Measurements from ENCODE around the gene ABHD2. TPM values are rescaled to one million over a fixed set of nuclear protein-coding genes. Genes with fewer than 3 reads are reported as not detected.
"Not testable (repeated sequence)": the region's sequence is repeated elsewhere in the genome, so short reads cannot be mapped to it uniquely, and the experiment has no call there.

The ABHD2 gene
- total RNA-seq, 1 donor from 2014 or later = 51.7 TPM

GRCh38 chr15:89099968-89100367 is 11.7 kb downstream of the ABHD2 start:
- DNase-seq = no peak

DNA sequence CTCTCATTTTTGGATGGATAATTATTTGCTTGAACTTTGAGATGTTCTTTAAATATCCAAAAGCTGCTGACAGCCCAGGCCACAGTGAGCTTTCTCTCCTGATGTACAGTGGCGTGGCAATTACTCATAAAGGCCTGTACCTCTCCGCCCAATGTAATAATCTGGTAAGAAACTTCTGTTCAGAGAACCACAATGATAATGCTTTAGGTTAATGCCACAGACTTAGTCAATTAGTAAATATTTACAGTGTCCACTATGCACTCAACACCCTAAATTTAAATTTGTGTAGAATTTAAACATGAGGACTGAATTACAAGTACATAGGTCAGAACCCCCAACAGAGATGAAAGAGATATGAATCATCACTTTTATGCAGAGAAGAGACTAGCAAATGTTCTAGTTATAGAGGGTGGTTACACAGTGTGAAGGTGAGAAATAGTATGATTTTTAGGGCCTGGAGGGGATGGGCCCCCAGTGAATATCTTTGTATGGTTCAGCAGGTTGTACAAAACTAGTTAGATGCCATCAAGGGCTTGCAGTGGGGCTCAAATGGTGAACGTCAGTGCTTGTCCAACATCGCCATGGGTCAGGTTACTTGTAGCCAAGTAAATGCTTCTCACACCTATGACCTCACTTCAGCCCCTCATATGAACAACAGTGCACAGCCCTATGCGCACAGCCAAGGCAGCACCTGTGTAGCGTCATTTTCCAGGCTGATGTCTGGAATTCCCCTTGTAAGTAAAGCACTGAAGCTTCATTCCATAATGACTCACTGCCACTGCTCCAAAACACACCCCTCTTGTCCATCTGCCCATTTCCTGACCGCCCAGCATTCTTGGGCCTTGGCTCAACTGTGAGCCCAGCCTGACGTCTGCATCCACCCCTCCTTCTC is 13.3 kb downstream of the ABHD2 start:
- DNase-seq = peak; percentile 95

GRCh38 chr15:89103481-89104171 is 15.4 kb downstream of the ABHD2 start:
- no peak for DNase-seq

DNA sequence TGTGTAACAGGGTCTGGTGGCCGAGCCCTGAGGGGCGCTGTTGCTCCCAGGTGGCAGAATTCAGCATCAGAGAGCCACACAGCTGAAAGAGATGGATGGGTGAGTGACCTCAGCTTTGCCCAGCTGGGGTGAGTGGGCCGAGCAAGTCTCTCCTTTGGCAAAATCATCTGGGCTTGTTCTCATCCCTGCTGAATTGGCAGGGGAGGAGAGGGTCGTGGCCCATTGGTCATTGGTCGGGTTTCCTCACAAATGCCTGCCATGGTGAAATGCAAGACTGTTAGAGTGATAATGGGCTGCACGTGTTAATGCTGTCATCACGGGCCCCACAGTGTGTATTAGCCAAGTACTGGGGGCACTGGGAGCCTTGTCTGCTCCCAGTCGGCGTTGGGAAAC is 15.9 kb downstream of the ABHD2 start:
- DNase-seq = no peak

GRCh38 chr15:89105147-89105546 is 16.9 kb downstream of the ABHD2 start:
- peak; percentile 80 for DNase-seq

DNA sequence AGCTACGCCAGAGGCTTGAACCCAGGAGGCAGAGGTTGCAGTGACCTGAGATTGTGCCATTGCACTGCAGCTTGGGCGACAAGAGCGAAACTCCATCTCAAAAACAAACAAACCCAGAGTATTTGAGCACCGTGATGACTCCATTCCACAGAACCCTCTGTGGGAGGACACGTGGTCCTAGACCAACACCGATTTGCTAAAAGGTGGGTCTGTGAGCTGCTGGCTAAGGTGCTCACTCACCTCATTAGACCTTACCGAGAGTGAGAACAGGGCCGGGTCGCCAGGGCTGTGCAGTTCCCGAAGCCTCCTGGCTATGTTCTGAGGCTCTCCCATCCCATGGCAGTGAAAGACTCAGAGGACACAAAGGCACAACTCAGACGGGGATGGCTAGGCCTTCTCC is 17.9 kb downstream of the ABHD2 start:
- no peak for DNase-seq

GRCh38 chr15:89107984-89108383 is 19.7 kb downstream of the ABHD2 start:
- no peak for DNase-seq

- DNase-seq = no peak
These were observed 20.6 kb downstream of the ABHD2 start for GRCh38 chr15:89108835-89109234.

GRCh38 chr15:89109238-89109637 is 21.0 kb downstream of the ABHD2 start:
- no peak for DNase-seq

DNA sequence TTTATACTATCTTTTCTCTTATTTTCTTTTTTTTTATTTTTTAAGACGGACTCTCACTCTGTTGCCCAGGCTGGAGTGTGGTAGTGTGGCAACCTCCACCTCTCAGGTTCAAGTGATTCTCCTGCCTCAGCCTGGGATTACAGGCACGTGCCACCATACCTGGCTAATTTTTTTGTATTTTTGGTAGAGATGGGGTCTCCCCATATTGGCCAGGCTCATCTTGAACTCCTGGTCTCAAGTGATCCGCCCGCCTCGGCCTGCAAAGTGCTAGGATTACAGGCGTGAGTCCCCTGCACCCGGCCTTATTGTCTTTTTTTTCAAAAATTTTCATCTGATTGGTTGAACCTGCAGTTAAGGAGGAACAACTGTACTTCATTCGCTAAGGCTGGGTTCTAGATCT is 21.8 kb downstream of the ABHD2 start:
- no peak for DNase-seq

GRCh38 chr15:89111352-89111751 is 23.1 kb downstream of the ABHD2 start:
- DNase-seq = no peak

GRCh38 chr15:89111961-89112340 is 23.7 kb downstream of the ABHD2 start:
- DNase-seq = no peak

DNA sequence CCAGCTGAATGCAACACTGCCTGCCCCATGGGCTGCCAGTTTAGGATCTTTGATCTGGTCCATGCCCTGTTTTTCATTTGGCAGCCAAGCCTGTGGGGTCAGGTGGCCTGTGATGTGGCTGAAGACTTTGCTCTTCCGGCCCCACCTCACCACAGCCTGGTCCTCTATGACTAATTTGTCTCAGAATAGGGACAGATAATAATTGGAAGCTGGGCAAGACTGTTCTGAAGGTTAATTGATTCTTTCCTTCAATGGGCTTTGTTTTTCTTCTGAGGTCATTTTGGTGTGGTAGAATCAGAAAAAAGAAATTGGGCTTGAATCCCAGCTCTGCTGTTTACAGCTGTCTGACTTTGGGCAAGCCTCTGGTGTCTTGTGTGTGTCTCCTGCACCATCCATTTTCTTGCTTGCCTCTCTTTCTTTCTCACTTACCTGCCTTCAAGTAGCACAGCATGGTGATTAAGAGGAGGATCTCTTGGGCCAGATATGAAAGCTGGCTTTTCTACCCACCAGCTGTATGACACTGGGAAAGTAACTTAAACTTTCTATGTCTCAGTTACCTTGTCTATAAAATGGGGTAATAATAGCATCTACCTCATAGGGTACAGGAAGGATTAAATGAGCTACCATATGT is 24.2 kb downstream of the ABHD2 start:
- peak; percentile 71 for DNase-seq

DNA sequence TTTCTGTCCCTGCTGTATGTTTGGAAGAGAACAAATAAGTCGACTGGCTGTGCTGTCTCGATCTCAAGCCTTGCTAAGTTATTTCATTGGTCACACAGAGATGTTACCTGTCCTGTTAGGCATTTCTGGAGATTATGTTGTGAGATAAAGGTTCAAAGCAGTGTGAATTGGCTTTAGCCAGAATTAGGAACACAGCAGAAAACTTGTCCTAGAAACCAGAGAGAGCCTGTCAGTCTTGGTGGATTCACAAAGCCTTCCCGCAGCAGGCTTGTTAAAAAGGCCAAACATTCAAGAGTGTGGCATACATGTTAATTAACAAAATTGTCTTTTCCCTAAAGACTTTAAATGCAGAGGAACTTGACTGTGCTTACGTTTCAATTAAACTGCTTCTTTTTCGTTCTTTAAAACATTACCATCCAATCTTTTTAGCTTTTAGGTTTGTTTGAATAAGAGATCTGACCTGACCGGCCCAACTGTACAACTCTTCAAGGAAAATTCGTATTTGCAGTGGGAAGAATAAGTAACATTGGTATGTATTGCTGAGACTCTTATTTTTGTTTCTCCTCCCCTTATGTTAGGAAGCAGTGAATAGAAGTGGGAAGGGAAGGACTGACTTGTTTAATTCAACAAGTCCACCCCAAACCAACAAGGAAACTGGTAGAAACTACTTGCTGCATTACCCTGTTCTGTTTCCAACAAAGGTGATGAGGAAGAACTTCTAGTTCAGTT is 25.2 kb downstream of the ABHD2 start:
- DNase-seq = no peak

GRCh38 chr15:89114990-89115389 is 26.7 kb downstream of the ABHD2 start:
- DNase-seq = peak; percentile 71

DNA sequence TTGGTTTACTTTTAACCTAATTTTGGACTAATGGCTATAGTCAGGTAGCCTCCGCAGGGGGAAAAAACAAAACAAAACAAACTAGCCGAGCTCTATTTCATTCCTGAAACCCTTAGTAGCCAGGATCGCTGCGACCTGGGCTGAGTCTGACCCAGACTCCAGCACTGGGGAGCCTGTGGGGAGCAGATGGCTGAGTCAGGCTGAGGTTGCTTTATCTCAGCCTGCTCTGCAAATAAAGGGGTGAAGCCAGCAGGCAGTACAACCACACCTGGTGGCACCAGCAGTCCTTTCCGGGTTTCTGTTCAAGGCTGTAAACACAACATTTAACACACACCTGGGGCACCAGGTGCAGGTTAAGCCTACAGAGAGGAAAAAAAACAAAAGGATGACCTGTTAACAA is 27.3 kb downstream of the ABHD2 start:
- DNase-seq = no peak

- no peak for DNase-seq
These were observed 28.1 kb downstream of the ABHD2 start for GRCh38 chr15:89116404-89116803.

DNA sequence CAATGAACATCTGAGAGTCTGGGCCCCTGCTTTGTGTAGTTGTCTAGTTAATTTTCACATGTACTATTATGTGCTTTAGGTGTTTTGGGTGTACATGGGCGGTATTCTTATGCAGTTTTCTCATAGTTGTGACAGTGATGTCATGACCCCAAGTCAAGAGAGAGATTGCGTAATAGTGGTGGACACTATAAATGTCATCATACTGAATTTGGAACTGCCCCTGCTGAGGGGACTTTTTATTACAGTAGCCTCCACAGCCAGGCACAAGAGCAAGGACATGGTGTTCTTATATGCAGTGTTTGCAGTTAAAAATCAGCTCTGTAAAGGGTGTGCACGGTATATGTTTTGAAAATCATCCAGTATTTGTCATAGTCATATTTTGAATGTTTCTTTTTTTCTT is 29.5 kb downstream of the ABHD2 start:
- no peak for DNase-seq

- DNase-seq = peak; percentile 66
These were observed 30.3 kb downstream of the ABHD2 start for GRCh38 chr15:89118481-89118989.

- peak; percentile 77 for DNase-seq
These were observed 31.5 kb downstream of the ABHD2 start for GRCh38 chr15:89119489-89120478.

DNA sequence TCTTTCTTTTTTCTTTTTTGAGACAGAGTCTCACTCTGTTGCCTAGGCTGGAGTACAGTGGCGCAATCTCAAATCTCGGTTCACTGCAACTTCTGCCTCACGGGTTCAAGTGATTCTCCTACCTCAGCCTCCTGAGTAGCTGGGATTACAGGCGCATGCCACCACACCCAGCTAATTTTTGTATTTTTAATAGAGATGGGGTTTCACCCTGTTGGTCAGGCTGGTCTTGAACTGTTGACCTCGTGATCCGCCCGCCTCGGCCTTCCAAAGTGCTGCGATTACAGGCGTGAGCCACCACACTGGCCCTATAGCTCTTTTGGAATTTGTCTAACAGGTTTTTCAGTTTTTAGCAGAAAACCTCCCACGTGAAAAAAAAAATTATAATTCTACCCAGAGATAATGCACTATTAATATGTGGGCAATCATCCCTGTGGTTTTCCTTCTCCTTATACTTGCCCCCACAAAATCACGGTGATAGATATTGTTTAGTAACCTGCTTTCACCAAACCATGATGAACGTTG is 32.3 kb downstream of the ABHD2 start:
- DNase-seq = not testable (repeated sequence)

All from dermis blood vessel endothelial cell (primary cell).